HepG2 (cell line): ENCODE results near the gene PREX1. TPM values are rescaled to one million over a fixed set of nuclear protein-coding genes. Genes with fewer than 3 reads are reported as not detected.
A peak's percentile ranks its signal among the peaks of the same experiment; 100 is the strongest.

Experiments used
- ATAC-seq: fragments of 200-7000 bp; cut with Tn5 transposase; 3 replicates; pipeline ENCODE4 v1.9.1; 2020; ENCODE audit warnings: mild to moderate bottlenecking, moderate library complexity
- BruUV-seq: library from RNA; stranded (reverse); fragments of 400-500 nt; replicated peaks from 2 replicates; lab custom pipeline; 2021; lab: Mats Ljungman, UMichigan
- CTCF ChIA-PET: fragments of 300-600 bp; formaldehyde crosslinking; extraction: SDS; loops from one replicate; lab custom pipeline; 2021; ENCODE audit warnings: low total read pairs, inconsistent platforms, low intra/inter-chr PET ratio; lab: Yijun Ruan, JAX
- POLR2A ChIA-PET: fragments of 350-600 bp; sonication (Branson Sonifier 250); formaldehyde crosslinking; loops from one replicate; lab custom pipeline; 2020; ENCODE audit warnings: antibody characterized with exemption, inconsistent platforms; lab: Yijun Ruan, JAX
- DNase-seq: peaks from one replicate; pipeline ENCODE4 v3.0.0-alpha.2; 2015; ENCODE audit warnings: low spot score
- FAIRE-seq: peaks from 3 replicates; lab custom pipeline; 2011; peaks lifted over from hg19 to GRCh38; lab: Jason Lieb, UNC
- H2AFZ ChIP-seq: one replicate; pipeline ENCODE4 v1.6.1; 2011; ENCODE audit warnings: low read length, inconsistent platforms
- H3K27ac ChIP-seq: fragments of 300-600 bp; 3 replicates; pipeline ENCODE4 v1.8.0; 2011; ENCODE audit warnings: mixed run types, mild to moderate bottlenecking, mixed read lengths, low read length, inconsistent platforms; ENCODE audit not compliant: insufficient read depth; ENCODE audit errors: extremely low read length
- H3K27me3 ChIP-seq, 2 experiments: fragments of 200-600 bp in 1 of 2; 2 replicates in 1 of 2; 3 replicates in 1 of 2; pipeline versions ENCODE4 v1.6.0 to v1.8.0; 2011; ENCODE audit warnings: low read length in 2 of 2, mild to moderate bottlenecking in 2 of 2, moderate library complexity in 2 of 2, inconsistent platforms in 1 of 2; ENCODE audit not compliant: insufficient read depth in 2 of 2, control insufficient read depth in 1 of 2
- H3K36me3 ChIP-seq, 2 experiments: fragments of 200-600 bp in 1 of 2; replicated peaks in 1 of 2; 2 replicates in 1 of 2; 3 replicates in 1 of 2; pipeline versions ENCODE4 v1.5.1 to v1.8.0; 2011; ENCODE audit warnings: low read length in 2 of 2, inconsistent platforms in 1 of 2; ENCODE audit not compliant: insufficient read depth in 2 of 2, control insufficient read depth in 1 of 2
- H3K4me1 ChIP-seq: 2 replicates; pipeline ENCODE4 v1.5.1; 2012; ENCODE audit warnings: low read length, inconsistent platforms; ENCODE audit not compliant: insufficient read depth
- H3K4me2 ChIP-seq: 2 replicates; pipeline ENCODE4 v1.6.0; 2011; ENCODE audit warnings: low read depth, low read length, inconsistent platforms
- H3K4me3 ChIP-seq, 3 experiments: fragments of 200-600 bp in 1 of 3; sonication (generic), shearing (Covaris generic) in 1 of 3; replicated peaks in 1 of 3; 2 replicates each; pipeline ENCODE4 v1.5.1; 2011 to 2016; ENCODE audit warnings: low read length in 3 of 3, inconsistent platforms in 2 of 3, low read depth in 2 of 3, mild to moderate bottlenecking in 2 of 3, control low read depth in 1 of 3, mixed read lengths in 1 of 3; ENCODE audit not compliant: insufficient read depth in 1 of 3
- H3K79me2 ChIP-seq: one replicate; pipeline ENCODE4 v1.6.1; 2011; ENCODE audit warnings: low read length, inconsistent platforms; ENCODE audit not compliant: insufficient read depth
- H3K9ac ChIP-seq: 2 replicates; pipeline ENCODE4 v1.6.0; 2011; ENCODE audit warnings: mild to moderate bottlenecking, low read depth, low read length, inconsistent platforms; ENCODE audit not compliant: insufficient read depth
- H3K9me3 ChIP-seq: 2 replicates; pipeline ENCODE4 v1.5.1; 2012; ENCODE audit warnings: mild to moderate bottlenecking, low read length
- H4K20me1 ChIP-seq: 2 replicates; pipeline ENCODE4 v1.6.0; 2011; ENCODE audit warnings: inconsistent platforms, mild to moderate bottlenecking, low read length, moderate library complexity; ENCODE audit not compliant: insufficient read depth
- CREB1 ChIP-seq, 2 experiments: fragments of 450-650 bp in 1 of 2; IDR thresholded peaks; 2 replicates each; pipeline ENCODE4 v1.6.1; 2016 to 2017; ENCODE audit warnings: control low read depth in 1 of 2, mild to moderate bottlenecking in 1 of 2, missing compliant biosample characterization in 1 of 2, missing genetic modification characterization in 1 of 2
- GABPA ChIP-seq, 2 experiments: IDR thresholded peaks; 2 replicates each; pipeline ENCODE4 v1.6.1; 2011 to 2016; ENCODE audit warnings: low read depth in 2 of 2, low read length in 1 of 2, missing biosample characterization in 1 of 2, missing genetic modification characterization in 1 of 2
- REL ChIP-seq: sonication (generic); formaldehyde crosslinking; conservative IDR thresholded peaks from 2 replicates; pipeline ENCODE4 v1.8.0; 2022; ENCODE audit warnings: mild to moderate bottlenecking, missing genetic modification reagents, moderate library complexity
- THAP11 ChIP-seq: IDR thresholded peaks from 2 replicates; pipeline ENCODE4 v1.6.1; 2016; ENCODE audit warnings: missing biosample characterization, missing genetic modification reagents
- ZNF629 ChIP-seq: sonication (generic); formaldehyde crosslinking; conservative IDR thresholded peaks from 2 replicates; pipeline ENCODE4 v1.5.0; 2020; ENCODE audit warnings: missing genetic modification reagents
- WGBS: methylation state at CpG from one replicate; pipeline ENCODE4 v1.1.6; 2017; ENCODE audit warnings: low lambda C conversion rate; 5-methylcytosine and 5-hydroxymethylcytosine counted together
- in situ Hi-C: cut with HindIII; loops from 2 replicates; pipeline ENCODE4 v1.10.0; 2017; ENCODE audit warnings: low pct_unique_long_range_greater_than_20kb; ENCODE audit not compliant: extremely low pct_ligation_motif_present
- intact Hi-C: fragments of 100-400 bp; cut with micrococcal nuclease; formaldehyde crosslinking; loops from one replicate; pipeline ENCODE4 v1.10.0; 2022; ENCODE audit not compliant: unreplicated experiment
- polyA plus RNA-seq, 8 experiments: library from polyadenylated mRNA; depleted of rRNA in 3 of 8; stranded (reverse) in 7 of 8; unstranded in 1 of 8; fragments of >200 nt; fragmentation: Illumina TruSeq in 4 of 8; extraction: Trizol in 4 of 8; gene quantifications; 2 replicates each; pipeline versions ENCODE4 v1.2.1 to v1.2.3, GENCODE V29; 2011 to 2016; ENCODE audit warnings: low read depth in 4 of 8, missing spikeins in 1 of 8, mixed read lengths in 1 of 8; ENCODE audit not compliant: insufficient read depth in 1 of 8
- total RNA-seq, 5 experiments: library from RNA; depleted of rRNA; stranded (reverse); fragments of >200 nt; fragmentation: Illumina TruSeq; extraction: Trizol; gene quantifications; 2 replicates each; pipeline ENCODE4 v1.2.3, GENCODE V29; 2016; ENCODE audit warnings: low read depth in 1 of 5
- TF ChIP-seq, protein P1 (sequence below): sonication (generic); formaldehyde crosslinking; IDR thresholded peaks from 2 replicates; pipeline ENCODE4 v1.4.0; 2020; ENCODE audit warnings: missing genetic modification reagents, borderline replicate concordance
- TF ChIP-seq, protein P2 (sequence below): sonication (generic); formaldehyde crosslinking; IDR thresholded peaks from 2 replicates; pipeline ENCODE4 v1.4.0; 2020; ENCODE audit warnings: missing genetic modification reagents, borderline replicate concordance

PREX1 gene
- total and polyA plus RNA-seq, 2 of the 13 experiments (the other 11 are each of a cell fraction or from before 2014, with no cell fraction given): 0.02 to 0.04 TPM

DNA sequence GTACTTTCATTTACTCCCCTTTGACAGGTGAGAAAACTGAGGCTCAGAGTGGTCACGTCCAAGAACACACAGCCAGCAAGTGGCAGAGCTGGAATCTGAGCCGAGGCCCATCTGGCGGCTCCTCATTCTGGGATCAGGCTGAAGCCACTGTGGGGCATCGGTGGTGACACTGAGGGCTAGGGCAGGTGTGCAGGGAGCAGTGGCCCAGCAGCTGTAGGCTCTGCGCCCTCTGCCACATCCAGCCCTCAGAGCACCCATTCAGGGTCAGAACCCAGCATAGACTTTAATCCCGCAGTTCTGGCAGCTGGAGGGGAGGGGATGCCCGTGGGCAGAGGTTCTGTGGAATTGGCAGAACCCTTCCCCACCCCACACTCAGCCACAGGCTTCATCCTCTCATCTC lies 210.3 kb downstream of the PREX1 start:
- no peaks in the 10 kb centered on the region for H3K79me2 ChIP-seq
- TF ChIP-seq, protein P1, sequence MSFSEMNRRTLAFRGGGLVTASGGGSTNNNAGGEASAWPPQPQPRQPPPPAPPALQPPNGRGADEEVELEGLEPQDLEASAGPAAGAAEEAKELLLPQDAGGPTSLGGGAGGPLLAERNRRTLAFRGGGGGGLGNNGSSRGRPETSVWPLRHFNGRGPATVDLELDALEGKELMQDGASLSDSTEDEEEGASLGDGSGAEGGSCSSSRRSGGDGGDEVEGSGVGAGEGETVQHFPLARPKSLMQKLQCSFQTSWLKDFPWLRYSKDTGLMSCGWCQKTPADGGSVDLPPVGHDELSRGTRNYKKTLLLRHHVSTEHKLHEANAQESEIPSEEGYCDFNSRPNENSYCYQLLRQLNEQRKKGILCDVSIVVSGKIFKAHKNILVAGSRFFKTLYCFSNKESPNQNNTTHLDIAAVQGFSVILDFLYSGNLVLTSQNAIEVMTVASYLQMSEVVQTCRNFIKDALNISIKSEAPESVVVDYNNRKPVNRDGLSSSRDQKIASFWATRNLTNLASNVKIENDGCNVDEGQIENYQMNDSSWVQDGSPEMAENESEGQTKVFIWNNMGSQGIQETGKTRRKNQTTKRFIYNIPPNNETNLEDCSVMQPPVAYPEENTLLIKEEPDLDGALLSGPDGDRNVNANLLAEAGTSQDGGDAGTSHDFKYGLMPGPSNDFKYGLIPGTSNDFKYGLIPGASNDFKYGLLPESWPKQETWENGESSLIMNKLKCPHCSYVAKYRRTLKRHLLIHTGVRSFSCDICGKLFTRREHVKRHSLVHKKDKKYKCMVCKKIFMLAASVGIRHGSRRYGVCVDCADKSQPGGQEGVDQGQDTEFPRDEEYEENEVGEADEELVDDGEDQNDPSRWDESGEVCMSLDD (CRISPR knock-in tag): no peak
- TF ChIP-seq, protein P2, sequence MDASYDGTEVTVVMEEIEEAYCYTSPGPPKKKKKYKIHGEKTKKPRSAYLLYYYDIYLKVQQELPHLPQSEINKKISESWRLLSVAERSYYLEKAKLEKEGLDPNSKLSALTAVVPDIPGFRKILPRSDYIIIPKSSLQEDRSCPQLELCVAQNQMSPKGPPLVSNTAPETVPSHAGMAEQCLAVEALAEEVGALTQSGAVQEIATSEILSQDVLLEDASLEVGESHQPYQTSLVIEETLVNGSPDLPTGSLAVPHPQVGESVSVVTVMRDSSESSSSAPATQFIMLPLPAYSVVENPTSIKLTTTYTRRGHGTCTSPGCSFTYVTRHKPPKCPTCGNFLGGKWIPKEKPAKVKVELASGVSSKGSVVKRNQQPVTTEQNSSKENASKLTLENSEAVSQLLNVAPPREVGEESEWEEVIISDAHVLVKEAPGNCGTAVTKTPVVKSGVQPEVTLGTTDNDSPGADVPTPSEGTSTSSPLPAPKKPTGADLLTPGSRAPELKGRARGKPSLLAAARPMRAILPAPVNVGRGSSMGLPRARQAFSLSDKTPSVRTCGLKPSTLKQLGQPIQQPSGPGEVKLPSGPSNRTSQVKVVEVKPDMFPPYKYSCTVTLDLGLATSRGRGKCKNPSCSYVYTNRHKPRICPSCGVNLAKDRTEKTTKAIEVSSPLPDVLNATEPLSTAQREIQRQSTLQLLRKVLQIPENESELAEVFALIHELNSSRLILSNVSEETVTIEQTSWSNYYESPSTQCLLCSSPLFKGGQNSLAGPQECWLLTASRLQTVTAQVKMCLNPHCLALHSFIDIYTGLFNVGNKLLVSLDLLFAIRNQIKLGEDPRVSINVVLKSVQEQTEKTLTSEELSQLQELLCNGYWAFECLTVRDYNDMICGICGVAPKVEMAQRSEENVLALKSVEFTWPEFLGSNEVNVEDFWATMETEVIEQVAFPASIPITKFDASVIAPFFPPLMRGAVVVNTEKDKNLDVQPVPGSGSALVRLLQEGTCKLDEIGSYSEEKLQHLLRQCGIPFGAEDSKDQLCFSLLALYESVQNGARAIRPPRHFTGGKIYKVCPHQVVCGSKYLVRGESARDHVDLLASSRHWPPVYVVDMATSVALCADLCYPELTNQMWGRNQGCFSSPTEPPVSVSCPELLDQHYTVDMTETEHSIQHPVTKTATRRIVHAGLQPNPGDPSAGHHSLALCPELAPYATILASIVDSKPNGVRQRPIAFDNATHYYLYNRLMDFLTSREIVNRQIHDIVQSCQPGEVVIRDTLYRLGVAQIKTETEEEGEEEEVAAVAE: no peak
- TF ChIP-seq THAP11 (CRISPR knock-in tag) (no peak), GABPA (IDR thresholded peaks at IDR 0.05; ENCODE audit: low read depth, low read length) (no peak), GABPA (CRISPR knock-in tag; IDR thresholded peaks at IDR 0.05; ENCODE audit: low read depth) (no peak), CREB1 (IDR thresholded peaks at IDR 0.05) (no peak), CREB1 (CRISPR knock-in tag; IDR thresholded peaks at IDR 0.05) (no peak), REL (CRISPR knock-in tag) (no peak), ZNF629 (peak; percentile 49)
- TF ChIP-seq, all 625 proteins: peak for 1
- BruUV-seq: no TSS peak
- intact Hi-C loops: no loop called here
- no peak for FAIRE-seq
- ChIA-PET CTCF (interaction anchor here (1.3 kb wide), 1 partner anchor 940 kb away, joined by 3 read pairs; no protein-coding TSS in a partner anchor), POLR2A (no interaction called here)
- Histone ChIP-seq H4K20me1 (no peaks in the 10 kb centered on the region), H2AFZ (no peak overlapping the region), H3K4me1 (peaks cover 11% of the 10 kb centered on the region), H3K27ac (no peak overlapping the region), H3K4me3 (no peak overlapping the region), H3K9me3 (no peaks in the 10 kb centered on the region), H3K36me3 (no peaks in the 10 kb centered on the region), H3K9ac (no peak overlapping the region), H3K27me3 (peaks cover 6 to 8% of the 10 kb centered on the region in 2 experiments; a peak in 2 of 5 replicates), H3K4me2 (no peak overlapping the region)
- DNase-seq: no peak
- 26% methylated on average over 7 of the region's 7 CpGs for WGBS
- in situ Hi-C loops: loop anchor here (25.0 kb wide), 1 partner anchor 205 kb away; no protein-coding TSS in a partner anchor
- no peak for ATAC-seq
